Activated CD8-positive, alpha-beta T cell treated with anti-CD3 and anti-CD28 coated beads for 36 hours (primary cell): Measurements from ENCODE around the gene LSM3. TPM values are rescaled to one million over a fixed set of nuclear protein-coding genes. Genes with fewer than 3 reads are reported as not detected.
"Not testable (repeated sequence)": the region's sequence is repeated elsewhere in the genome, so short reads cannot be mapped to it uniquely, and the experiment has no call there.

Experiments
- ATAC-seq: fragments of 200-7000 bp; cut with Tn5 transposase; one replicate; pipeline ENCODE4 v1.10.0; 2021; ENCODE audit warnings: mild to moderate bottlenecking, moderate library complexity
- CTCF ChIA-PET: fragments of 350-600 bp; sonication (Branson Sonifier 250); formaldehyde crosslinking; loops from one replicate; lab custom pipeline; 2021; ENCODE audit warnings: antibody characterized with exemption; lab: Charles Lee
- POLR2A ChIA-PET: fragments of 350-600 bp; sonication (Branson Sonifier 250); formaldehyde crosslinking; loops from one replicate; lab custom pipeline; 2021; ENCODE audit warnings: antibody characterized with exemption; lab: Charles Lee
- DNase-seq: peaks from one replicate; pipeline ENCODE4 v3.0.0-alpha.2; 2020
- H3K27ac Mint-ChIP-seq: one replicate; pipeline ENCODE4 v1.8.0; 2021; ENCODE audit warnings: mild to moderate bottlenecking, mixed read lengths
- H3K27me3 Mint-ChIP-seq: one replicate; pipeline ENCODE4 v1.8.0; 2021; ENCODE audit warnings: mixed read lengths
- H3K36me3 Mint-ChIP-seq: one replicate; pipeline ENCODE4 v1.8.0; 2021; ENCODE audit warnings: low read depth, mixed read lengths
- H3K4me1 Mint-ChIP-seq: one replicate; pipeline ENCODE4 v1.8.0; 2021; ENCODE audit warnings: low read depth, mixed read lengths
- H3K4me3 Mint-ChIP-seq: one replicate; pipeline ENCODE4 v1.8.0; 2021; ENCODE audit warnings: mild to moderate bottlenecking, moderate library complexity, mixed read lengths
- H3K9me3 Mint-ChIP-seq: one replicate; pipeline ENCODE4 v1.8.0; 2021; ENCODE audit warnings: mixed read lengths
- intact Hi-C: fragments of 100-400 bp; cut with micrococcal nuclease; formaldehyde crosslinking; loops from one replicate; pipeline ENCODE4 v1.10.0; 2022
- total RNA-seq, 2 experiments: library from RNA; stranded (reverse); gene quantifications; one replicate each; pipeline ENCODE4 v1.2.3, GENCODE V29; 2021
- TF ChIP-seq, protein P1 (sequence below): fragments of 200-600 bp; IDR thresholded peaks from one replicate; pipeline ENCODE4 v1.8.0; 2022; ENCODE audit warnings: antibody characterized with exemption, mild to moderate bottlenecking

Gene LSM3
- total RNA-seq, 2 experiments from 2014 or later = 20.0 to 20.5 TPM

DNA sequence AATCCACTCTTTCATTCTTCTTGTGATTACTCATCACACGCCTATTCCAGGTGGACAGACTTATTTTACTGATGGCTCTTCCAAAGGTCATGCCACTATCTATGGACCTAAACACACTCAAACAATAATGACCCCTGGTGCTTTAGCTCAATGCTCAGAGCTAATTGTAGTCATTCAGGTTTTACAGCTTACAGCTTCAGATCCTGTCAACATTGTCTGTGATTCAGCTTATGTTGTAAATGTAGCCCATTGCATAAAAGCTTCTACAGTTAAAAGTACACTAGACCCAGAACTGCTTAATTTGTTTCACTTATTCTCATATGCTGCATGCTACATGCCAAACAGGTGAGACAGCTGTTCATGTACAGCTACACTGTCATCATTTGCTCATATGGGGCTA is 49.2 kb downstream of the LSM3 start:
- Mint-ChIP-seq H3K4me3 (no peak overlapping the region), H3K27ac (no peak overlapping the region), H3K36me3 (no peaks in the 10 kb centered on the region), H3K27me3 (peaks cover 25% of the 10 kb centered on the region), H3K4me1 (peaks cover 3% of the 10 kb centered on the region), H3K9me3 (no peaks in the 10 kb centered on the region)
- DNase-seq = no peak
- TF ChIP-seq, protein P1, sequence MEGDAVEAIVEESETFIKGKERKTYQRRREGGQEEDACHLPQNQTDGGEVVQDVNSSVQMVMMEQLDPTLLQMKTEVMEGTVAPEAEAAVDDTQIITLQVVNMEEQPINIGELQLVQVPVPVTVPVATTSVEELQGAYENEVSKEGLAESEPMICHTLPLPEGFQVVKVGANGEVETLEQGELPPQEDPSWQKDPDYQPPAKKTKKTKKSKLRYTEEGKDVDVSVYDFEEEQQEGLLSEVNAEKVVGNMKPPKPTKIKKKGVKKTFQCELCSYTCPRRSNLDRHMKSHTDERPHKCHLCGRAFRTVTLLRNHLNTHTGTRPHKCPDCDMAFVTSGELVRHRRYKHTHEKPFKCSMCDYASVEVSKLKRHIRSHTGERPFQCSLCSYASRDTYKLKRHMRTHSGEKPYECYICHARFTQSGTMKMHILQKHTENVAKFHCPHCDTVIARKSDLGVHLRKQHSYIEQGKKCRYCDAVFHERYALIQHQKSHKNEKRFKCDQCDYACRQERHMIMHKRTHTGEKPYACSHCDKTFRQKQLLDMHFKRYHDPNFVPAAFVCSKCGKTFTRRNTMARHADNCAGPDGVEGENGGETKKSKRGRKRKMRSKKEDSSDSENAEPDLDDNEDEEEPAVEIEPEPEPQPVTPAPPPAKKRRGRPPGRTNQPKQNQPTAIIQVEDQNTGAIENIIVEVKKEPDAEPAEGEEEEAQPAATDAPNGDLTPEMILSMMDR = no peak
- POLR2A ChIA-PET = no interaction called here
- intact Hi-C loops = no loop called here
- ATAC-seq = no peak
- CTCF ChIA-PET = interaction anchor here (2.0 kb wide), 1 partner anchor 24 kb away, joined by 6 read pairs; no protein-coding TSS in a partner anchor

DNA sequence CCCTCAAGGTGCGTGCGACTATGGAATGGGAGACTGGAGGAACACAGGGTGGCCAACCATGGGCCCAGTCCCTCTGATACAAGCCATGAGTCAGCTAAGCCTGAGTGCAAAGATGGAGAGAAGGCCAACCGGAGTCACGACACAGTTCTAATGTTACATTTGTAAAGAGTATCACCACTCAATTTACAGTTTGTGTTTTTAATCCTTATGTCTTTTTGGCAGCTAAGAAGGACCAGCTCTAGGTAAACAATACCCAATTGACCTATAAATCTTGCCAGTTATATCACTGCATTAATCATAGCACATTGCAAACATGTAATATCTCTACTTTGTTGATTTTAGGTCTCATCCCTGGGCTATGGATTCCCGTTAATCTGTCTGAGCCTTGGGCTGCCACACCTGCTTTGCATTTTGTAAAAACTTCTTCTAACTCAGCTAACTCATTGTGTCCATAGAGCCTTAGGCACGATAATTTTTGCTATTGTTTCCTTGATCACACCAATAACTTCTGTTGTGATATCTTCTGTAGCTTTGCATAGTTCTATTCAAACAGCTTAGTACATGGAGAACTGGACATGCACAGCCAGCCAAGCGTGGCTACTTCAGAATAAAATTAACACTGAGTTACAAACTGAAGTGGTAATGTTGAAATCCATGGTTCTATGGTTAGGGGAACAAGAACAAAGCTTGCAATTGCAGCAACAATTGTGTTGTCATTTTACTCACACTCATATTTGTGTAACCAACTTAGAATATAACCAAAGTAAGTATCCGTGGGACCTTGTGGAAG is 50.3 kb downstream of the LSM3 start:
- H3K36me3 Mint-ChIP-seq = peaks cover 3% of the 10 kb centered on the region
- peaks cover 3% of the 10 kb centered on the region for H3K4me1 Mint-ChIP-seq
- ATAC-seq = no peak
- TF ChIP-seq, protein P1 = no peak
- H3K9me3 Mint-ChIP-seq = peaks cover 4% of the 10 kb centered on the region
- peaks cover 30% of the 10 kb centered on the region for H3K27me3 Mint-ChIP-seq
- no peak for DNase-seq
- ChIA-PET CTCF (interaction anchor here (2.0 kb wide), 1 partner anchor 25 kb away, joined by 6 read pairs; no protein-coding TSS in a partner anchor), POLR2A (no interaction called here)
- intact Hi-C loops = no loop called here
- no peak overlapping the region for H3K4me3 Mint-ChIP-seq
- no peak overlapping the region for H3K27ac Mint-ChIP-seq

- POLR2A ChIA-PET, H3K4me1 Mint-ChIP-seq, H3K36me3 Mint-ChIP-seq, H3K9me3 Mint-ChIP-seq, H3K27ac Mint-ChIP-seq, H3K4me3 Mint-ChIP-seq, CTCF ChIA-PET, ATAC-seq, DNase-seq, intact Hi-C loops: not testable (repeated sequence)
- H3K27me3 Mint-ChIP-seq = peaks cover 30% of the 10 kb centered on the region
Measured at GRCh38 chr3:14229695-14230094, 51.1 kb downstream of the LSM3 start.

DNA sequence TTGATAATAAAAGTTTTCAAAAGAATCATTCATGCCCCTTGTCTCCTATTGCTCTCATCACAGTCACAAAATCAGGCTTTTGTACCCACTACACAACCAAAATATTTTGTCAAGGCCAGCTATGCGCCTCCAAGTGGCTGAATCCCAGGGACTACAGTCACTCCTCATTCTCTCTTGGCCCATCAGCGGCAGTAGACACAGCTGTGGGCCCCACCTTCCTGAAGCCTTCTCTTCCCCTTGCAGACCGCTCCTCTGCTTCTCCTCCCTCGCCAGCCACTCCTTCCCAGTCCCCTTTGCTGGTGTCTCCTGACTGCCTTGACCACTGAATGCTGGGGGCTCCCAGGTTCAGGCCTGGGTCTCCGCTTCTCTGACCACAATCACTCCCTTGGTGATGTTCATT is 52.1 kb downstream of the LSM3 start:
- ChIA-PET POLR2A (no interaction called here), CTCF (interaction anchor here (2.5 to 3.1 kb wide), 2 partner anchors 8 to 27 kb away, joined by 12 to 22 read pairs; no protein-coding TSS in a partner anchor)
- no peak overlapping the region for H3K27ac Mint-ChIP-seq
- peaks cover 3% of the 10 kb centered on the region for H3K36me3 Mint-ChIP-seq
- DNase-seq = no peak
- H3K4me3 Mint-ChIP-seq = no peak overlapping the region
- peaks cover 30% of the 10 kb centered on the region for H3K27me3 Mint-ChIP-seq
- TF ChIP-seq, protein P1 = no peak
- peaks cover 4% of the 10 kb centered on the region for H3K9me3 Mint-ChIP-seq
- intact Hi-C loops = no loop called here
- peaks cover 8% of the 10 kb centered on the region for H3K4me1 Mint-ChIP-seq
- no peak for ATAC-seq

GRCh38 chr3:14231145-14231990 is 52.8 kb downstream of the LSM3 start:
- TF ChIP-seq, protein P1 = no peak
- H3K4me1 Mint-ChIP-seq = peaks cover 8% of the 10 kb centered on the region
- peaks cover 3% of the 10 kb centered on the region for H3K36me3 Mint-ChIP-seq
- peaks cover 4% of the 10 kb centered on the region for H3K9me3 Mint-ChIP-seq
- peaks cover 31% of the 10 kb centered on the region for H3K27me3 Mint-ChIP-seq
- H3K4me3 Mint-ChIP-seq = no peak overlapping the region
- POLR2A ChIA-PET = no interaction called here
- no peak overlapping the region for H3K27ac Mint-ChIP-seq
- ATAC-seq = no peak
- CTCF ChIA-PET = interaction anchor here (1.3 to 3.1 kb wide), 4 partner anchors 8 to 30 kb away, joined by 5 to 22 read pairs (median 8); no protein-coding TSS in a partner anchor
- intact Hi-C loops = no loop called here
- DNase-seq = no peak
